B cell (primary cell): Measurements from ENCODE around the gene SENP5.

Experiments used
- CTCF ChIP-seq: fragments of 200-600 bp; IDR thresholded peaks from one replicate; pipeline ENCODE4 v1.8.0; 2022; ENCODE audit warnings: antibody characterized with exemption, mild to moderate bottlenecking
- EZH2 ChIP-seq: IDR thresholded peaks from 2 replicates; pipeline ENCODE4 v1.6.1; 2012; ENCODE audit warnings: borderline replicate concordance, low read depth, mild to moderate bottlenecking, moderate library complexity, low read length; ENCODE audit not compliant: insufficient read depth, poor library complexity, severe bottlenecking

GRCh38 chr3:196901768-196902167 is 34.0 kb downstream of the SENP5 start:
- TF ChIP-seq CTCF (no peak), EZH2 (no peak)
